Cardiac muscle cell (in vitro differentiated cells and primary cell): ENCODE results near the gene CCM2. TPM values are rescaled to one million over a fixed set of nuclear protein-coding genes. Genes with fewer than 3 reads are reported as not detected.
A peak's percentile ranks its signal among the peaks of the same experiment; 100 is the strongest.

Experiments
- DNase-seq, 2 donors: peaks; one replicate each; pipeline versions ENCODE4 v3.0.0 to v3.0.0-alpha.2; 2010 to 2017; ENCODE audit warnings: low read depth in 1 of 2, low spot score in 1 of 2
- H3K27ac ChIP-seq: fragments of 200-600 bp; sonication (generic); 2 replicates; pipeline ENCODE4 v1.5.1; 2016
- H3K27me3 ChIP-seq: fragments of 200-600 bp; sonication (generic); 2 replicates; pipeline ENCODE4 v1.6.0; 2016; ENCODE audit warnings: control low read depth
- H3K36me3 ChIP-seq: fragments of 200-600 bp; sonication (generic); 2 replicates; pipeline ENCODE4 v1.5.1; 2016; ENCODE audit warnings: control low read depth
- H3K4me1 ChIP-seq: fragments of 200-600 bp; sonication (generic); 2 replicates; pipeline ENCODE4 v1.8.1; 2017; ENCODE audit warnings: low read depth, mild to moderate bottlenecking, mixed run types
- H3K4me3 ChIP-seq: fragments of 200-600 bp; sonication (generic); 2 replicates; pipeline ENCODE4 v1.5.1; 2016; ENCODE audit warnings: mild to moderate bottlenecking
- H3K9me3 ChIP-seq: fragments of 200-600 bp; sonication (generic); 2 replicates; pipeline ENCODE4 v1.5.1; 2017; ENCODE audit warnings: low read depth, mild to moderate bottlenecking, control low read depth
- CTCF ChIP-seq: IDR thresholded peaks from 2 replicates; pipeline ENCODE4 v1.5.1; 2012; ENCODE audit warnings: low read depth, mild to moderate bottlenecking, low read length
- polyA plus RNA-seq: library from polyadenylated mRNA; unstranded; fragments of >200 nt; fragmentation: Nextera tagmentation; extraction: Ambion mirVana; gene quantifications from 2 replicates; pipeline ENCODE4 v1.2.1, GENCODE V29; 2016
- total RNA-seq: library from RNA; depleted of rRNA; stranded (reverse); fragments of >200 nt; gene quantifications from 2 replicates; pipeline ENCODE4 v1.2.3, GENCODE V29; 2016

The CCM2 gene
- total and polyA plus RNA-seq, 2 experiments from 2014 or later, result 38.3 to 65.7 TPM

GRCh38 chr7:44994877-44995554 is 5.0 kb upstream of the CCM2 start:
- no peak for TF ChIP-seq CTCF
- H3K27me3 ChIP-seq, result no peaks in the 10 kb centered on the region
- H3K4me1 ChIP-seq, result peaks cover 13% of the 10 kb centered on the region
- H3K9me3 ChIP-seq, result no peaks in the 10 kb centered on the region
- no peak for DNase-seq
- no peak overlapping the region for H3K4me3 ChIP-seq
- H3K36me3 ChIP-seq, result no peaks in the 10 kb centered on the region
- no peak overlapping the region for H3K27ac ChIP-seq

- Histone ChIP-seq H3K27ac (no peak overlapping the region), H3K4me1 (peaks cover 5% of the 10 kb centered on the region), H3K36me3 (no peaks in the 10 kb centered on the region), H3K9me3 (no peaks in the 10 kb centered on the region), H3K27me3 (no peaks in the 10 kb centered on the region), H3K4me3 (no peak overlapping the region)
- no peak for DNase-seq
- TF ChIP-seq CTCF, result no peak
Observed at GRCh38 chr7:44995555-44996493, 4.2 kb upstream of the CCM2 start.

GRCh38 chr7:44998153-44998871 is 1.7 kb upstream of the CCM2 start:
- Histone ChIP-seq H3K27me3 (no peaks in the 10 kb centered on the region), H3K36me3 (no peaks in the 10 kb centered on the region), H3K4me3 (no peak overlapping the region), H3K27ac (no peak overlapping the region), H3K4me1 (peaks cover 7% of the 10 kb centered on the region), H3K9me3 (no peaks in the 10 kb centered on the region)
- DNase-seq, result no peak
- TF ChIP-seq CTCF, result no peak

- no peak for TF ChIP-seq CTCF
- DNase-seq, result peak; percentile 99 to 100
- peak overlapping the region; percentile 86 for H3K27ac ChIP-seq
- H3K4me1 ChIP-seq, result peaks cover 7% of the 10 kb centered on the region
- no peaks in the 10 kb centered on the region for H3K36me3 ChIP-seq
- peak overlapping the region; percentile 56 for H3K4me3 ChIP-seq
- no peaks in the 10 kb centered on the region for H3K9me3 ChIP-seq
- H3K27me3 ChIP-seq, result no peaks in the 10 kb centered on the region
Observed at GRCh38 chr7:44999245-45000092, 532 bp upstream of the CCM2 start.
